GM18505 (cell line): Measurements from ENCODE around the gene EP400.
"Not testable (repeated sequence)": the region's sequence is repeated elsewhere in the genome, so short reads cannot be mapped to it uniquely, and the experiment has no call there.

Experiments used
- ATAC-seq: cut with Tn5 transposase; IDR thresholded peaks from one replicate; pipeline ENCODE4 v1.9.1; 2021; ENCODE audit not compliant: unreplicated experiment
- POLR2A ChIP-seq: IDR thresholded peaks from 4 replicates; pipeline ENCODE4 v1.6.1; 2011; ENCODE audit warnings: borderline replicate concordance; ENCODE audit not compliant: insufficient read depth, insufficient read length; ENCODE audit errors: extremely low read depth

Gene EP400

GRCh38 chr12:131962069-131962468 lies 12.3 kb downstream of the EP400 start:
- TF ChIP-seq POLR2A = no peak
- ATAC-seq = no peak

- no peak for ATAC-seq
- TF ChIP-seq POLR2A = no peak
These were observed 13.6 kb downstream of the EP400 start for GRCh38 chr12:131963381-131963780.

- no peak for ATAC-seq
- no peak for TF ChIP-seq POLR2A
These were observed 15.3 kb downstream of the EP400 start for GRCh38 chr12:131965073-131965472.

GRCh38 chr12:131971226-131971625 lies 21.5 kb downstream of the EP400 start:
- no peak for ATAC-seq
- TF ChIP-seq POLR2A = no peak

- ATAC-seq = no peak
- TF ChIP-seq POLR2A = no peak
These were observed 25.5 kb downstream of the EP400 start for GRCh38 chr12:131975228-131975627.

- no peak for ATAC-seq
- no peak for TF ChIP-seq POLR2A
These were observed 29.9 kb downstream of the EP400 start for GRCh38 chr12:131979606-131980005.

- TF ChIP-seq POLR2A = no peak
- no peak for ATAC-seq
These were observed 30.5 kb downstream of the EP400 start for GRCh38 chr12:131980263-131980662.

GRCh38 chr12:131981388-131981787 lies 31.6 kb downstream of the EP400 start:
- ATAC-seq = no peak
- no peak for TF ChIP-seq POLR2A

- TF ChIP-seq POLR2A = no peak
- no peak for ATAC-seq
These were observed 32.3 kb downstream of the EP400 start for GRCh38 chr12:131982041-131982440.

- TF ChIP-seq POLR2A = no peak
- no peak for ATAC-seq
These were observed 33.3 kb downstream of the EP400 start for GRCh38 chr12:131983026-131983425.

GRCh38 chr12:131983554-131983953 lies 33.8 kb downstream of the EP400 start:
- ATAC-seq = no peak
- no peak for TF ChIP-seq POLR2A

GRCh38 chr12:131984334-131984733 lies 34.6 kb downstream of the EP400 start:
- TF ChIP-seq POLR2A = no peak
- ATAC-seq = no peak

- ATAC-seq = not testable (repeated sequence)
These were observed 35.8 kb downstream of the EP400 start for GRCh38 chr12:131985510-131985875.

GRCh38 chr12:131986361-131986760 lies 36.6 kb downstream of the EP400 start:
- ATAC-seq = no peak
- TF ChIP-seq POLR2A = no peak

- no peak for TF ChIP-seq POLR2A
- no peak for ATAC-seq
These were observed 37.2 kb downstream of the EP400 start for GRCh38 chr12:131986910-131987309.
